Activated T-cell treated with anti-CD3 and anti-CD28 coated beads for 24 hours (primary cell): ENCODE results near the gene TMEM101.
"Not testable (repeated sequence)": the region's sequence is repeated elsewhere in the genome, so short reads cannot be mapped to it uniquely, and the experiment has no call there.

Experiments used
- DNase-seq: peaks from one replicate; pipeline ENCODE4 v3.0.0-alpha.2; 2020; ENCODE audit warnings: low read depth

TMEM101 gene

DNA sequence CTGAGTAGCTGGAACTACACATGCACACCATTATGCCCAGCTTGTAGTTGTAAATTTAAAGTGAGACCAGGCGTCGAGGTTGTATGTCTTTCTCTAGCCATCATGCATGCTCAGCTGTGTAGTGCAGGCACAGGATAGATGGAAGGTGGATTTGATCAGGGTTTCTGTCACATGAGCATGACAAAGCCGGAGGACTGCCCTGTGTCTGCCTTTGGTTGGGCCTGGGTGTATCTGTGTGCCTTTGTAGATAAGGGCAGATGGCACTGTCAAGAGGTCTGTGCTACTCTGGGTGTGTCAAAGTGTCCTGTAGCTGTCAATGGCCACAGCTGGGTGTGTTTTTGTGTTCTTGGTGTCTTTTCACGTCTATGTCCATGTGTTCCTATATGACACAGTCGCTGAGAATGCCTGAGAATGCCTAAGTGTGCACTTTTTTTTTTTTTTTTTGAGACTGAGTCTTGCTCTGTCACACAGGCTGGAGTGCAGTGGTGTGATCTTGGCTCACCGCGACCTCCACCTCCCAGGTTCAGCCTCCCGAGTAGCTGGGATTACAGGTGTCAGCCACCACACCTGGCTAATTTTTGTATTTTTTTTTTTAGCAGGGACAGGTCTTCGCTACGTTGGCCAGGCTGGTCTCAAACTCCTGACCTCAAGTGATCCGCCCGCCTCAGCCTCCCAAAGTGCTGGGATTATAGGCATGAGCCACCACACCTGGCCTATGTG, 14.5 kb downstream of the TMEM101 start:
- DNase-seq, result no peak

DNA sequence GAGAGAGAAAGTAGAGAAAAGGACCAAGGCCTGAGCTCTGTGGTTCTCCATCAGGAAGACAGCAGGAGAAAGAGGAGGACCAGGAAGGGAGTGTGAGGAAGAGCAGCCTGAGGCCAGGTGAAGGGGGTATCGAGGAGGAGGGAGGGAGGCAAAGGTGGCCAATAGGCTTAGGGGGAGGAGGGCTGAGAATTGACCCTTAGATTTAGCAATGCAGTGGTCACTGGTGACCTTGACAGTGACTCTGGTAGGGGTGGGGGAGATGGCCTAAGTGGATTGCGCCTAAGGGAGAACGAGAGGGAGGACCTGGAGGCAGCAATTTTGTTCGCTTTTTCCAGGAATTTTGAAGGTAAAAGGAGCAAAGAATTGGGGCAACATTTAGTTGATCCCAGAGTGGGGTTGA, 15.7 kb downstream of the TMEM101 start:
- no peak for DNase-seq

DNA sequence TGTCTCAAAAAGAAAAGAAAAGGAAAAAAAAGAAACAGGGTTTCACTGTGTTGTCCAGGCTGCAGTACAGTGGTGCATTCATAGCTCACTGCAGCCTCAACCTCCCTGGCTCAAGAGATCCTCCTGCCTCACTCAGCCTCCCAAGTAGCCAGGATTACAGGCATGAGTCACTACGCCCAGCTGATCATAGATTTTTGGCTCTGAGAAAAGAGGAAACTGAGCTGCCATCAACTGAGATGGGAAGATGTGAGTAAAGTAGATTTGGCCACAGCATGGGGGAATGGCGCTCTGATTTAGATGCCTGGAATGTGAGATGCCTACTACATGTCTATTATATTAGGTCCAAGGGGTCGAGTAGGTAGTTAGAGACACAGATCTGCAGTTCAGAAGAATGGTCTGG, 16.2 kb downstream of the TMEM101 start:
- DNase-seq, result no peak

GRCh38 chr17:43997180-43997579, 17.6 kb downstream of the TMEM101 start:
- not testable (repeated sequence) for DNase-seq

DNA sequence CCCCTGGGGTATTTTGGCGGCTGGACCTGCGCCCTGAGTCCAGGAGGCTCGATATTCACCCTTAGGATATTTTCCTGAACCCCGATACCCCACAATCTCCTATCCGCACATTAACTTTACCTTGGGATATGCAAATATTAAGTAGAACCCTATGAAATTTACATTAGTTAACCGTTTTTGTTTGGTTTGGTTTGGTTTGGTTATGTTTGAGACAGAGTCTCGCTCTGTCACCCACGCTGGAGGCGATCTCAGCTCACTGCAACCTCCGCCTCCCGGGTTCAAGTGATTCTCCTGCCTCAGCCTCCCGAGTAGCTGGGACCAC, 19.7 kb downstream of the TMEM101 start:
- DNase-seq, result no peak

- DNase-seq, result peak; percentile 63
These were observed 20.3 kb downstream of the TMEM101 start for GRCh38 chr17:43994272-43995149.

GRCh38 chr17:43992641-43993040, 22.1 kb downstream of the TMEM101 start:
- no peak for DNase-seq

GRCh38 chr17:43988301-43988700, 26.5 kb downstream of the TMEM101 start:
- DNase-seq, result no peak

DNA sequence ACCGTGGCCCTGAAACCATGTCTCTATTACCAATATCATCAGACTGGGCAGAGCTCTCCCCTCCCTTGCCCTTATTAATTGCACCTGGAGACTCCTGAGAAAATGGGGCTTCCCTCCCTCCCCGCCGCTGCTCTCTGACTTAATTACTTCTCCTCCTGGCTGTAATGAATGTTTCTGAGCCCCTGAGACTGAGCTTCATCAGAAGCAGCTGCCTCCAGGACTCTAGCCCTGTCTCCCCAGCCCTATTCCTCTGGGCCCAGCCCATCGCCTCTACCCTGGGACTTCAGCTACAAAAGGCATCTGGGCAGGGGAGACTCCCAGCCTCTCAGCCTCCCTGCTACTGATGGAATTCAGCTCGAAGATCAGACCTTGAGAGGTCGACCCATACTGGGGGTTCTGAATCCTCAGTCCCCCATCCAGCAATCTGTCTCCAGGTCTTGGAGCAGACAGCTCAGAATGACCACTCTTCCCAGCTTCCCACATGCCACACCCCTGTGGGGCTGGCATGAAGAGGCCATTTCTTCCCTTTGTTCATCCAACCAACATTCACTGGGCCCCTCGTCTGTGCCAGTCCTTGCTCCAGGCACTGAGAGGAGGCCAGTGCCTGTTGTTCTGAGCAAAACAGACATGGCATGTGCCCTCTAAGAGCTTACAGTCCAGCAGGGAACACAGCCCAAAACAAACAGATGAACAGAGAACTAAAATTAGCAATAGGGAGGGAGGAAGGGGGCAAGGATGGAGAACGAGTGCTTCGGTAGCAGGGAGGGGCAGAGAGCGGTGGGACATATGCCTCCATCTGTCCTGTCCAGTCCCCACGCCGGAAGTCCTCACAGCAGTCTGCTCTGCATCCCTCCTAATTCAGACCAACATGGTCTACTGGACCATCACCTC, 27.4 kb downstream of the TMEM101 start:
- no peak for DNase-seq

DNA sequence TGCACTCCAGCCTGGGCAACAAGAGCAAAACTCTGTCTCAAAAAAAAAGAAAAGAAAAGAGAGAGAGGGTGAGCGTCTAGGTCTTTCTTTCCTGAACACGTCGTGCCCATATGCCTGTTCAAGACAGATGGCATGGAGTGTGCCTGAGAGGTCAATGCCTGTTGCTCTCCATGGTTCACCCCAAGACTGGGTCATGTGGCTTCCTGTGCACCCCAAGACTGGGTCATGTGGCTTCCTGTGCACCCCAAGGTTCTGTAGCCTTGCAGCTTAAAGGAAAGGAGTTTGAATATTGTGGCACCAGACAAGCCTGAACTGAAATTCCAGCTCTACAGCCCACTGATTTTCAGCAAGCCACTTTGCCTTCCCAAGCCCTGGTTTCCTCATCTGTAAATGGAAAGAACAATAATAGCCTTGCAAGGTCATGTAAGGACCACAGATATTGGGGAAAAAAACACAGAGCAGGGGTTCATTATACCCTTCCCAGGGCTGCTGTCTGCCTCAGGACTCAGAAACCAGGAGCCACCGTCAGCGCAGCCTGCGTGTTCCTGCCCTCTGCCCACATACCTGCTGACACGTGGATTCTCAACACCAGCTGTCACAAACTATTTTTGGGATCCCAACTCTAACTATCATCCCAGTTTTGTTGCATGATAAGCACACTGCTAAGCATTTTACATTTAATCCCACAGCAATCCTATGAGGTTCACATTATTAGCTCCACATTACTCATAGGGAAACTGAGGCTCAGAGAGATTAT, 28.4 kb downstream of the TMEM101 start:
- no peak for DNase-seq

GRCh38 chr17:43984521-43984920, 30.2 kb downstream of the TMEM101 start:
- DNase-seq, result no peak

- no peak for DNase-seq
These were observed 31.0 kb downstream of the TMEM101 start for GRCh38 chr17:43983515-43984411.

DNA sequence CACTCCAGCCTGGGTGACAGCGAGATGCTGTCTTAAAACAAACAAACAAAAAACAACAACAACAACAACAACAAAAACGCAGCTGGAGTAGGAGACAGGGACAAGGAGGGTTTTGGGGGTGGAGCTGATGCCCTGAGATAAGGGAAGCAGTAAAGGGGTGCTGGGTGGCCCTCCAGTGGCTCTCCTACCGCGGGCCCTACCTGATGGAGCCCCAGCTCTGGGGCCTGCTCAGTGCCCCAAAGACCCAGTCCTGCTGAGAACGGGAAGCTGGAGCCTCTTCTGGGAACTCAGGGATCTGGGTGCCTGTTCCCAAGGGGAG, 31.6 kb downstream of the TMEM101 start:
- DNase-seq, result no peak

DNA sequence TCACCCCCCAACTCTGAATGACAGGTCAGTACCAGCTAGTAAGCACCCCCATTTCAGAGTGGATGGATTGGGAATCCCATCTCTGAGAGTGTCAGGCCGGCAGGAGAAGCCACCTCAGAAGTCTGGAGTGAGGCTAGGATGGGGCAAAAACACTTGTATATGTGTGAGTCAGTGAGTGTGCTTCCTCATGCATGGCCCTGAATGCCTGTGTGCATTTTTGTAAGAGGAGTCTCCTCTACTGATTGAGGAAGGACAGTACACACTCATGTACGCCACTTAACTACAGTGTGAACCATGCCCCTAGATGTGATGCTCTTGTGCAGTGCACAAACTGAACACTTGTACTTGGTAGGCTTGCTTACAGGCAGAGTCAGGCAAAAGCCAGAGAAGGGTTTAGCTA, 32.6 kb downstream of the TMEM101 start:
- no peak for DNase-seq

GRCh38 chr17:43979671-43980070, 35.1 kb downstream of the TMEM101 start:
- no peak for DNase-seq

- no peak for DNase-seq
These were observed 35.8 kb downstream of the TMEM101 start for GRCh38 chr17:43979011-43979410.

GRCh38 chr17:43978078-43978477, 36.7 kb downstream of the TMEM101 start:
- no peak for DNase-seq

- no peak for DNase-seq
These were observed 37.6 kb downstream of the TMEM101 start for GRCh38 chr17:43976963-43977837.

- DNase-seq, result no peak
These were observed 38.9 kb downstream of the TMEM101 start for GRCh38 chr17:43975898-43976297.
